ENCODE data around the gene ATP5F1B. TPM values are rescaled to one million over a fixed set of nuclear protein-coding genes. Genes with fewer than 3 reads are reported as not detected.

Gene ATP5F1B
- total RNA-seq (2014; rRNA removed; shearing (Covaris generic)): 211 and 219 TPM in 2 replicates

- peak; percentile 100 for DNase-seq (ENCODE audit: low spot score)
- in situ Hi-C loops (cut with HindIII; ENCODE audit: low sequenced_read_pairs): no loop called here
Observed at GRCh38 chr12:56645717-56646446, at the start of gene ATP5F1B. TSS of gene ATP5F1B (minus strand) at chr12:56645984. CDS start at chr12:56645963, 21 bp downstream.

- in situ Hi-C loops (cut with HindIII; ENCODE audit: low sequenced_read_pairs): no loop called here
- DNase-seq (ENCODE audit: low spot score): no peak
Observed at GRCh38 chr12:56694161-56694560, 48.4 kb upstream of the ATP5F1B start.

GRCh38 chr12:56688846-56689109 lies 43.0 kb upstream of the ATP5F1B start:
- in situ Hi-C loops (cut with HindIII; ENCODE audit: low sequenced_read_pairs): no loop called here
- no peak for DNase-seq (ENCODE audit: low spot score)

GRCh38 chr12:56688129-56688845 lies 42.5 kb upstream of the ATP5F1B start, which contains the start of gene PTGES3:
TSS of gene PTGES3 (minus strand) at chr12:56688284. CDS start at chr12:56687999, 285 bp downstream.
- in situ Hi-C loops (cut with HindIII; ENCODE audit: low sequenced_read_pairs): no loop called here
- DNase-seq (ENCODE audit: low spot score): peak; percentile 96

GRCh38 chr12:56687223-56688128 lies 41.7 kb upstream of the ATP5F1B start:
- DNase-seq (ENCODE audit: low spot score): peak; percentile 54
- in situ Hi-C loops (cut with HindIII; ENCODE audit: low sequenced_read_pairs): no loop called here

GRCh38 chr12:56684745-56685359 lies 39.1 kb upstream of the ATP5F1B start:
- DNase-seq (ENCODE audit: low spot score): no peak
- in situ Hi-C loops (cut with HindIII; ENCODE audit: low sequenced_read_pairs): no loop called here

- no peak for DNase-seq (ENCODE audit: low spot score)
- in situ Hi-C loops (cut with HindIII; ENCODE audit: low sequenced_read_pairs): no loop called here
Observed at GRCh38 chr12:56682323-56682722, 36.5 kb upstream of the ATP5F1B start.

GRCh38 chr12:56679883-56680575 lies 34.2 kb upstream of the ATP5F1B start:
- no peak for DNase-seq (ENCODE audit: low spot score)
- in situ Hi-C loops (cut with HindIII; ENCODE audit: low sequenced_read_pairs): no loop called here

- DNase-seq (ENCODE audit: low spot score): no peak
- in situ Hi-C loops (cut with HindIII; ENCODE audit: low sequenced_read_pairs): no loop called here
Observed at GRCh38 chr12:56678852-56679251, 33.1 kb upstream of the ATP5F1B start.

GRCh38 chr12:56677680-56678079 lies 31.9 kb upstream of the ATP5F1B start:
- in situ Hi-C loops (cut with HindIII; ENCODE audit: low sequenced_read_pairs): no loop called here

GRCh38 chr12:56676851-56677580 lies 31.2 kb upstream of the ATP5F1B start:
- in situ Hi-C loops (cut with HindIII; ENCODE audit: low sequenced_read_pairs): no loop called here
- DNase-seq (ENCODE audit: low spot score): no peak

More at GRCh38 chr12:56677680-56678079, 31.9 kb upstream of the ATP5F1B start:
- DNase-seq (ENCODE audit: low spot score): no peak

- DNase-seq (ENCODE audit: low spot score): no peak
- in situ Hi-C loops (cut with HindIII; ENCODE audit: low sequenced_read_pairs): no loop called here
Observed at GRCh38 chr12:56671608-56672007, 25.8 kb upstream of the ATP5F1B start.

- no peak for DNase-seq (ENCODE audit: low spot score)
- in situ Hi-C loops (cut with HindIII; ENCODE audit: low sequenced_read_pairs): no loop called here
Observed at GRCh38 chr12:56670836-56671235, 25.1 kb upstream of the ATP5F1B start.

GRCh38 chr12:56668197-56668457 lies 22.3 kb upstream of the ATP5F1B start:
- DNase-seq (ENCODE audit: low spot score): no peak
- in situ Hi-C loops (cut with HindIII; ENCODE audit: low sequenced_read_pairs): no loop called here

- no peak for DNase-seq (ENCODE audit: low spot score)
- in situ Hi-C loops (cut with HindIII; ENCODE audit: low sequenced_read_pairs): no loop called here
Observed at GRCh38 chr12:56661979-56662638, 16.3 kb upstream of the ATP5F1B start.

- in situ Hi-C loops (cut with HindIII; ENCODE audit: low sequenced_read_pairs): no loop called here
Observed at GRCh38 chr12:56661560-56661959, 15.8 kb upstream of the ATP5F1B start.

GRCh38 chr12:56658921-56659320 lies 13.1 kb upstream of the ATP5F1B start:
- in situ Hi-C loops (cut with HindIII; ENCODE audit: low sequenced_read_pairs): no loop called here
- DNase-seq (ENCODE audit: low spot score): no peak

More at GRCh38 chr12:56661560-56661959, 15.8 kb upstream of the ATP5F1B start:
- DNase-seq (ENCODE audit: low spot score): no peak
